Measurements from ENCODE around the gene OSBPL6. TPM values are rescaled to one million over a fixed set of nuclear protein-coding genes. Genes with fewer than 3 reads are reported as not detected.

OSBPL6 gene
- polyA plus RNA-seq, 1 donor from 2014 or later: 12.8 TPM

- Histone ChIP-seq H3K9me3 (ENCODE audit: low read length) (no peaks in the 10 kb centered on the region), H3K4me3 (ENCODE audit: low read length) (no peak overlapping the region), H3K4me2 (ENCODE audit: low read length) (no peak overlapping the region), H4K20me1 (ENCODE audit: insufficient read depth) (no peaks in the 10 kb centered on the region), H3K36me3 (ENCODE audit: insufficient read depth, low read length) (no peaks in the 10 kb centered on the region), H3K27me3 (ENCODE audit: insufficient read depth, low read depth, low read length) (peaks cover 14% of the 10 kb centered on the region), H2AFZ (ENCODE audit: low read depth, low read length) (no peak overlapping the region), H3K79me2 (replicated peaks; ENCODE audit: insufficient read depth, low read length) (no peaks in the 10 kb centered on the region), H3K9ac (ENCODE audit: low read length) (no peak overlapping the region), H3K9me2 (ENCODE audit: insufficient read depth, low read length) (no peaks in the 10 kb centered on the region), H3K27ac (ENCODE audit: low read length) (no peak overlapping the region), H3F3A (ENCODE audit: insufficient read depth, low read length, poor library complexity, severe bottlenecking) (no peaks in the 10 kb centered on the region)
- TF ChIP-seq MXI1 (conservative IDR thresholded peaks at IDR 0.05; ENCODE audit: poor library complexity, severe bottlenecking): no peak
- TF ChIP-seq EP300 (conservative IDR thresholded peaks at IDR 0.05; ENCODE audit: poor library complexity, severe bottlenecking): no peak
- no peak for TF ChIP-seq EZH2 (IDR thresholded peaks at IDR 0.05; ENCODE audit: borderline replicate concordance, insufficient read depth, low read length, poor library complexity, severe bottlenecking)
- no peak for TF ChIP-seq SMC3 (conservative IDR thresholded peaks at IDR 0.05; ENCODE audit: poor library complexity)
- TF ChIP-seq POLR2AphosphoS5 (IDR thresholded peaks at IDR 0.05): no peak
- TF ChIP-seq RAD21 (conservative IDR thresholded peaks at IDR 0.05): no peak
- TF ChIP-seq TAF1 (IDR thresholded peaks at IDR 0.05; ENCODE audit: low read depth): no peak
- TF ChIP-seq, protein P1, sequence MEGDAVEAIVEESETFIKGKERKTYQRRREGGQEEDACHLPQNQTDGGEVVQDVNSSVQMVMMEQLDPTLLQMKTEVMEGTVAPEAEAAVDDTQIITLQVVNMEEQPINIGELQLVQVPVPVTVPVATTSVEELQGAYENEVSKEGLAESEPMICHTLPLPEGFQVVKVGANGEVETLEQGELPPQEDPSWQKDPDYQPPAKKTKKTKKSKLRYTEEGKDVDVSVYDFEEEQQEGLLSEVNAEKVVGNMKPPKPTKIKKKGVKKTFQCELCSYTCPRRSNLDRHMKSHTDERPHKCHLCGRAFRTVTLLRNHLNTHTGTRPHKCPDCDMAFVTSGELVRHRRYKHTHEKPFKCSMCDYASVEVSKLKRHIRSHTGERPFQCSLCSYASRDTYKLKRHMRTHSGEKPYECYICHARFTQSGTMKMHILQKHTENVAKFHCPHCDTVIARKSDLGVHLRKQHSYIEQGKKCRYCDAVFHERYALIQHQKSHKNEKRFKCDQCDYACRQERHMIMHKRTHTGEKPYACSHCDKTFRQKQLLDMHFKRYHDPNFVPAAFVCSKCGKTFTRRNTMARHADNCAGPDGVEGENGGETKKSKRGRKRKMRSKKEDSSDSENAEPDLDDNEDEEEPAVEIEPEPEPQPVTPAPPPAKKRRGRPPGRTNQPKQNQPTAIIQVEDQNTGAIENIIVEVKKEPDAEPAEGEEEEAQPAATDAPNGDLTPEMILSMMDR (IDR thresholded peaks at IDR 0.05; ENCODE audit: poor library complexity, severe bottlenecking): no peak
- no peak for TF ChIP-seq REST (IDR thresholded peaks at IDR 0.05; ENCODE audit: borderline replicate concordance)
These were observed 10.7 kb downstream of the OSBPL6 start for GRCh38 chr2:178204977-178205376.

DNA sequence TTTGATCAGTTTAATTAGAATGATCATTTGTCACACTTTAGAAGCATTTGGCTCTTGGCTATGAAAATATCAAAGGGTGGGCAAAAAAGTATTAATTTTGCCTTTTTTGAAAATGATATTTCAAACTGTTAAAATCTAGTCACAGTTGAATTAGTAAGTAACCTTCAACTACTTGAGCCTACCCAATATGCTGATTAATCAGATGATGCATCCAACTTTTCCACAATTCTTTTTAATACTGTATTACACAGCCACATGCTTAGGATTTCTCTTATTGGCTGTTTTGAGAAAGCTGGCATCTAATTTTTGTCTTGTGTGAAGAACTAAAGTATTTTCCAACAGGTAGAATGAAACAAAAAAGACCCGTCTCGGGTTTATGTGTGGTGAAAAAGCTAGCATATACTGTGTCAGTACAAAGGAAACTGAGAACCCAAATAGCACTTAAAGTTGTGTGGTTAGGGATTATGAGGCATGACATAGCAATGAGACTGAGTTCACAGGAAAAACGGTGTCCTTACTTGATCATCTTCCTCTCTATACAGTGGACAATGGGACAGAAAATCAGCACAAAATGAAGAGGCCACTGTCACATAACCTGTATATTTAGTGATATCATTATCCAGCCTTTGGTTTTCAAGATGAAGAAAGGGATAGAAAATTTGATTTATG lies 11.7 kb downstream of the OSBPL6 start:
- TF ChIP-seq MXI1 (conservative IDR thresholded peaks at IDR 0.05; ENCODE audit: poor library complexity, severe bottlenecking) (no peak), EZH2 (IDR thresholded peaks at IDR 0.05; ENCODE audit: borderline replicate concordance, insufficient read depth, low read length, poor library complexity, severe bottlenecking) (no peak), REST (IDR thresholded peaks at IDR 0.05; ENCODE audit: borderline replicate concordance) (no peak), POLR2AphosphoS5 (IDR thresholded peaks at IDR 0.05) (no peak), EP300 (conservative IDR thresholded peaks at IDR 0.05; ENCODE audit: poor library complexity, severe bottlenecking) (no peak), RAD21 (conservative IDR thresholded peaks at IDR 0.05) (no peak), SMC3 (conservative IDR thresholded peaks at IDR 0.05; ENCODE audit: poor library complexity) (no peak), TAF1 (IDR thresholded peaks at IDR 0.05; ENCODE audit: low read depth) (no peak)
- TF ChIP-seq, protein P1 (IDR thresholded peaks at IDR 0.05; ENCODE audit: poor library complexity, severe bottlenecking): no peak
- Histone ChIP-seq H3K27me3 (ENCODE audit: insufficient read depth, low read depth, low read length) (peaks cover 14% of the 10 kb centered on the region), H3K4me2 (ENCODE audit: low read length) (no peak overlapping the region), H2AFZ (ENCODE audit: low read depth, low read length) (no peak overlapping the region), H3K27ac (ENCODE audit: low read length) (no peak overlapping the region), H3K9ac (ENCODE audit: low read length) (no peak overlapping the region), H3K9me3 (ENCODE audit: low read length) (no peaks in the 10 kb centered on the region), H3F3A (ENCODE audit: insufficient read depth, low read length, poor library complexity, severe bottlenecking) (no peaks in the 10 kb centered on the region), H3K4me3 (ENCODE audit: low read length) (no peak overlapping the region), H4K20me1 (ENCODE audit: insufficient read depth) (no peaks in the 10 kb centered on the region), H3K36me3 (ENCODE audit: insufficient read depth, low read length) (no peaks in the 10 kb centered on the region), H3K79me2 (replicated peaks; ENCODE audit: insufficient read depth, low read length) (no peaks in the 10 kb centered on the region), H3K9me2 (ENCODE audit: insufficient read depth, low read length) (no peaks in the 10 kb centered on the region)
